Calu3 (cell line): ENCODE measurements around the gene FOXF2. TPM values are rescaled to one million over a fixed set of nuclear protein-coding genes. Genes with fewer than 3 reads are reported as not detected.

Experiments
- BruUV-seq: library from RNA; stranded (reverse); fragments of 400-500 nt; replicated peaks from 2 replicates; lab custom pipeline; 2021; lab: Mats Ljungman, UMichigan
- CTCF ChIA-PET: fragments of 300-600 bp; sonication (Branson Sonifier 250); formaldehyde crosslinking; loops from one replicate; lab custom pipeline; 2022; ENCODE audit warnings: antibody characterized with exemption; lab: Charles Lee
- DNase-seq: peaks from one replicate; pipeline ENCODE4 v3.0.0; 2022
- H3K27ac Mint-ChIP-seq: one replicate; pipeline ENCODE4 v1.8.0; 2022; ENCODE audit warnings: mixed read lengths; ENCODE audit not compliant: unreplicated experiment
- H3K27me3 Mint-ChIP-seq: one replicate; pipeline ENCODE4 v1.8.0; 2022; ENCODE audit warnings: mixed read lengths; ENCODE audit not compliant: unreplicated experiment
- H3K36me3 Mint-ChIP-seq: one replicate; pipeline ENCODE4 v1.8.0; 2022; ENCODE audit warnings: mild to moderate bottlenecking, moderate library complexity, mixed read lengths; ENCODE audit not compliant: insufficient read depth, unreplicated experiment
- H3K4me1 Mint-ChIP-seq: one replicate; pipeline ENCODE4 v1.8.0; 2022; ENCODE audit warnings: mild to moderate bottlenecking, low read depth, mixed read lengths; ENCODE audit not compliant: unreplicated experiment
- H3K4me3 Mint-ChIP-seq: one replicate; pipeline ENCODE4 v1.8.0; 2022; ENCODE audit warnings: mild to moderate bottlenecking, low read depth, moderate library complexity, mixed read lengths; ENCODE audit not compliant: unreplicated experiment
- H3K9me3 Mint-ChIP-seq: one replicate; pipeline ENCODE4 v1.8.0; 2022; ENCODE audit warnings: low read depth, mixed read lengths; ENCODE audit not compliant: unreplicated experiment
- CTCF ChIP-seq: fragments of 200-600 bp; IDR thresholded peaks from one replicate; pipeline ENCODE4 v1.8.0; 2022; ENCODE audit warnings: antibody characterized with exemption; ENCODE audit not compliant: unreplicated experiment
- intact Hi-C: fragments of 100-400 bp; cut with micrococcal nuclease; formaldehyde crosslinking; loops from one replicate; pipeline ENCODE4 v1.10.0; 2022; ENCODE audit not compliant: unreplicated experiment
- total RNA-seq: library from RNA; stranded (reverse); gene quantifications from 2 replicates; pipeline ENCODE4 v1.2.3, GENCODE V29; 2022

The FOXF2 gene
- total RNA-seq, 1 experiment from 2014 or later, result 0.14 TPM

GRCh38 chr6:1404713-1405098 is 15.3 kb downstream of the FOXF2 start:
- H3K4me1 Mint-ChIP-seq, result no peaks in the 10 kb centered on the region
- no peak for TF ChIP-seq CTCF
- CTCF ChIA-PET, result no interaction called here
- BruUV-seq, result no TSS peak
- no peak overlapping the region for H3K27ac Mint-ChIP-seq
- no peak for DNase-seq
- intact Hi-C loops, result no loop called here
- no peak overlapping the region for H3K4me3 Mint-ChIP-seq
- no peaks in the 10 kb centered on the region for H3K9me3 Mint-ChIP-seq
- no peaks in the 10 kb centered on the region for H3K36me3 Mint-ChIP-seq
- H3K27me3 Mint-ChIP-seq, result peaks cover 2% of the 10 kb centered on the region

GRCh38 chr6:1405221-1405620 is 15.8 kb downstream of the FOXF2 start:
- Mint-ChIP-seq H3K27ac (no peak overlapping the region), H3K9me3 (no peaks in the 10 kb centered on the region), H3K4me1 (no peaks in the 10 kb centered on the region), H3K27me3 (peaks cover 8% of the 10 kb centered on the region), H3K36me3 (no peaks in the 10 kb centered on the region), H3K4me3 (no peak overlapping the region)
- BruUV-seq, result no TSS peak
- CTCF ChIA-PET, result no interaction called here
- intact Hi-C loops, result no loop called here
- TF ChIP-seq CTCF, result no peak
- DNase-seq, result no peak

GRCh38 chr6:1406306-1407072 is 17.1 kb downstream of the FOXF2 start:
- Mint-ChIP-seq H3K9me3 (no peaks in the 10 kb centered on the region), H3K27ac (no peak overlapping the region), H3K27me3 (peaks cover 9% of the 10 kb centered on the region), H3K4me3 (no peak overlapping the region), H3K36me3 (no peaks in the 10 kb centered on the region), H3K4me1 (no peaks in the 10 kb centered on the region)
- intact Hi-C loops, result no loop called here
- DNase-seq, result no peak
- TF ChIP-seq CTCF, result no peak
- CTCF ChIA-PET, result no interaction called here
- no TSS peak for BruUV-seq

GRCh38 chr6:1407499-1407990 is 18.2 kb downstream of the FOXF2 start:
- intact Hi-C loops, result no loop called here
- Mint-ChIP-seq H3K9me3 (no peaks in the 10 kb centered on the region), H3K4me3 (no peak overlapping the region), H3K27ac (no peak overlapping the region), H3K36me3 (no peaks in the 10 kb centered on the region), H3K4me1 (no peaks in the 10 kb centered on the region), H3K27me3 (peaks cover 14% of the 10 kb centered on the region)
- CTCF ChIA-PET, result no interaction called here
- BruUV-seq, result no TSS peak
- TF ChIP-seq CTCF, result no peak
- DNase-seq, result no peak
